ENCODE measurements around the gene COL4A2.
"Not testable (repeated sequence)": the region's sequence is repeated elsewhere in the genome, so short reads cannot be mapped to it uniquely, and the experiment has no call there.

The COL4A2 gene

GRCh38 chr13:110374431-110375370, 67.6 kb downstream of the COL4A2 start:
- DNase-seq (ENCODE audit: extremely low read depth in 1 of 2, low read depth in 1 of 2): no peak

GRCh38 chr13:110376120-110376519, 69.0 kb downstream of the COL4A2 start:
- no peak for DNase-seq (ENCODE audit: extremely low read depth in 1 of 2, low read depth in 1 of 2)

GRCh38 chr13:110377178-110377825, 70.2 kb downstream of the COL4A2 start:
- DNase-seq (ENCODE audit: extremely low read depth in 1 of 2, low read depth in 1 of 2): no peak

GRCh38 chr13:110377826-110378201, 70.7 kb downstream of the COL4A2 start:
- DNase-seq (ENCODE audit: extremely low read depth in 1 of 2, low read depth in 1 of 2): no peak

GRCh38 chr13:110379358-110379757, 72.3 kb downstream of the COL4A2 start:
- no peak for DNase-seq (ENCODE audit: extremely low read depth in 1 of 2, low read depth in 1 of 2)

GRCh38 chr13:110379905-110380341, 72.8 kb downstream of the COL4A2 start:
- no peak for DNase-seq (ENCODE audit: extremely low read depth in 1 of 2, low read depth in 1 of 2)

- DNase-seq (ENCODE audit: extremely low read depth in 1 of 2, low read depth in 1 of 2): no peak
Observed at GRCh38 chr13:110380359-110381028, 73.4 kb downstream of the COL4A2 start.

- DNase-seq (ENCODE audit: extremely low read depth in 1 of 2, low read depth in 1 of 2): no peak
Observed at GRCh38 chr13:110381029-110381360, 73.9 kb downstream of the COL4A2 start.

- DNase-seq (ENCODE audit: extremely low read depth in 1 of 2, low read depth in 1 of 2): no peak
Observed at GRCh38 chr13:110382229-110382628, 75.1 kb downstream of the COL4A2 start.

- no peak for DNase-seq (ENCODE audit: extremely low read depth in 1 of 2, low read depth in 1 of 2)
Observed at GRCh38 chr13:110382830-110383229, 75.7 kb downstream of the COL4A2 start.

- DNase-seq (ENCODE audit: extremely low read depth in 1 of 2, low read depth in 1 of 2): no peak
Observed at GRCh38 chr13:110387451-110388107, 80.5 kb downstream of the COL4A2 start.

- no peak for DNase-seq (ENCODE audit: extremely low read depth in 1 of 2, low read depth in 1 of 2)
Observed at GRCh38 chr13:110388108-110388943, 81.2 kb downstream of the COL4A2 start.

GRCh38 chr13:110390567-110390966, 83.5 kb downstream of the COL4A2 start:
- DNase-seq (ENCODE audit: extremely low read depth in 1 of 2, low read depth in 1 of 2): no peak

GRCh38 chr13:110391273-110391672, 84.2 kb downstream of the COL4A2 start:
- no peak for DNase-seq (ENCODE audit: extremely low read depth in 1 of 2, low read depth in 1 of 2)

GRCh38 chr13:110392510-110393240, 85.6 kb downstream of the COL4A2 start:
- no peak for DNase-seq (ENCODE audit: extremely low read depth in 1 of 2, low read depth in 1 of 2)

GRCh38 chr13:110393761-110394160, 86.7 kb downstream of the COL4A2 start:
- DNase-seq (ENCODE audit: extremely low read depth in 1 of 2, low read depth in 1 of 2): no peak

GRCh38 chr13:110394371-110394841, 87.3 kb downstream of the COL4A2 start:
- DNase-seq (ENCODE audit: extremely low read depth in 1 of 2, low read depth in 1 of 2): no peak

- not testable (repeated sequence) for DNase-seq (ENCODE audit: extremely low read depth in 1 of 2, low read depth in 1 of 2)
Observed at GRCh38 chr13:110395616-110396015, 88.5 kb downstream of the COL4A2 start.

- no peak for DNase-seq (ENCODE audit: extremely low read depth in 1 of 2, low read depth in 1 of 2)
Observed at GRCh38 chr13:110396476-110396875, 89.4 kb downstream of the COL4A2 start.

Data from stimulated activated CD8-positive, alpha-beta memory T cell treated with anti-CD3 and anti-CD28 coated beads, Interleukin-7, amount 100 ng/mL, for 48 hours (primary cell).